Measurements from ENCODE around the gene PTTG1. TPM values are rescaled to one million over a fixed set of nuclear protein-coding genes. Genes with fewer than 3 reads are reported as not detected.

Gene PTTG1
- total RNA-seq, 1 donor from 2014 or later = 425 TPM

- Mint-ChIP-seq H3K9me3 (peaks cover 3% of the 10 kb centered on the region), H3K27ac (no peak overlapping the region), H3K27me3 (ENCODE audit: insufficient read depth, low read depth) (peaks cover 4% of the 10 kb centered on the region), H3K4me1 (peaks cover 2% of the 10 kb centered on the region), H3K36me3 (no peaks in the 10 kb centered on the region), H3K4me3 (no peak overlapping the region)
- Histone ChIP-seq H3K36me3 (no peaks in the 10 kb centered on the region), H3K9ac (no peak overlapping the region), H3K9me3 (ENCODE audit: low read depth) (no peaks in the 10 kb centered on the region), H3K4me1 (no peaks in the 10 kb centered on the region), H3K79me2 (ENCODE audit: low read depth) (no peaks in the 10 kb centered on the region), H4K20me1 (ENCODE audit: low read depth) (no peaks in the 10 kb centered on the region), H3K27ac (no peak overlapping the region), H3K4me2 (no peak overlapping the region), H3F3A (ENCODE audit: low read depth) (no peaks in the 10 kb centered on the region), H3K4me3 (no peak overlapping the region), H2AFZ (replicated peaks) (peak overlapping the region; percentile 34), H3K27me3 (no peaks in the 10 kb centered on the region)
- TF ChIP-seq EZH2 (IDR thresholded peaks at IDR 0.05) (no peak), EZH2phosphoT487 (IDR thresholded peaks at IDR 0.05) (no peak), CTCF (IDR thresholded peaks at IDR 0.05) (no peak)
- no peak for DNase-seq (ENCODE audit: low spot score)
These were observed 32.1 kb downstream of the PTTG1 start for GRCh38 chr5:160453751-160454150.

GRCh38 chr5:160455600-160455999 is 33.9 kb downstream of the PTTG1 start:
- DNase-seq (ENCODE audit: low spot score) = no peak
- Histone ChIP-seq H3K27me3 (no peaks in the 10 kb centered on the region), H3K4me2 (no peak overlapping the region), H3K4me1 (no peaks in the 10 kb centered on the region), H3K9me3 (ENCODE audit: low read depth) (no peaks in the 10 kb centered on the region), H3K9ac (no peak overlapping the region), H3K4me3 (no peak overlapping the region), H3K27ac (no peak overlapping the region), H2AFZ (replicated peaks) (no peak overlapping the region), H3F3A (ENCODE audit: low read depth) (no peaks in the 10 kb centered on the region), H4K20me1 (ENCODE audit: low read depth) (no peaks in the 10 kb centered on the region), H3K36me3 (no peaks in the 10 kb centered on the region), H3K79me2 (ENCODE audit: low read depth) (no peaks in the 10 kb centered on the region)
- no peak overlapping the region for H3K4me3 Mint-ChIP-seq
- no peaks in the 10 kb centered on the region for H3K4me1 Mint-ChIP-seq
- H3K27ac Mint-ChIP-seq = no peak overlapping the region
- no peak for TF ChIP-seq EZH2phosphoT487 (IDR thresholded peaks at IDR 0.05)
- no peak for TF ChIP-seq CTCF (IDR thresholded peaks at IDR 0.05)
- no peak for TF ChIP-seq EZH2 (IDR thresholded peaks at IDR 0.05)
- H3K9me3 Mint-ChIP-seq = no peaks in the 10 kb centered on the region
- H3K27me3 Mint-ChIP-seq (ENCODE audit: insufficient read depth, low read depth) = peaks cover 4% of the 10 kb centered on the region
- no peaks in the 10 kb centered on the region for H3K36me3 Mint-ChIP-seq

- no peak overlapping the region for H3K4me2 ChIP-seq
- Mint-ChIP-seq H3K27me3 (ENCODE audit: insufficient read depth, low read depth) (peaks cover 4% of the 10 kb centered on the region), H3K9me3 (peaks cover 4% of the 10 kb centered on the region), H3K4me3 (no peak overlapping the region), H3K27ac (no peak overlapping the region), H3K36me3 (no peaks in the 10 kb centered on the region), H3K4me1 (no peaks in the 10 kb centered on the region)
- no peaks in the 10 kb centered on the region for H3K9me3 ChIP-seq (ENCODE audit: low read depth)
- no peak for TF ChIP-seq EZH2 (IDR thresholded peaks at IDR 0.05)
- TF ChIP-seq CTCF (IDR thresholded peaks at IDR 0.05) = no peak
- no peak for TF ChIP-seq EZH2phosphoT487 (IDR thresholded peaks at IDR 0.05)
- no peaks in the 10 kb centered on the region for H3K36me3 ChIP-seq
- no peak overlapping the region for H3K9ac ChIP-seq
- H4K20me1 ChIP-seq (ENCODE audit: low read depth) = no peaks in the 10 kb centered on the region
- H3F3A ChIP-seq (ENCODE audit: low read depth) = no peaks in the 10 kb centered on the region
- H3K27me3 ChIP-seq = no peaks in the 10 kb centered on the region
- H2AFZ ChIP-seq (replicated peaks) = no peak overlapping the region
- no peak for DNase-seq (ENCODE audit: low spot score)
- no peaks in the 10 kb centered on the region for H3K4me1 ChIP-seq
- no peak overlapping the region for H3K4me3 ChIP-seq
- H3K27ac ChIP-seq = no peak overlapping the region
- no peaks in the 10 kb centered on the region for H3K79me2 ChIP-seq (ENCODE audit: low read depth)
These were observed 35.0 kb downstream of the PTTG1 start for GRCh38 chr5:160456480-160457177.

Measured in neural progenitor cell (in vitro differentiated cells).